HG02759 (cell line): Measurements from ENCODE around the gene CMTM8.

Experiments used
- ATAC-seq: cut with Tn5 transposase; IDR thresholded peaks from one replicate; pipeline ENCODE4 v1.9.1; 2021; ENCODE audit warnings: mild to moderate bottlenecking, moderate library complexity; ENCODE audit not compliant: unreplicated experiment

Gene CMTM8

GRCh38 chr3:32334675-32335074, 96.2 kb downstream of the CMTM8 start:
- no peak for ATAC-seq

GRCh38 chr3:32335365-32336112, 97.1 kb downstream of the CMTM8 start:
- ATAC-seq: no peak

- no peak for ATAC-seq
Measured at GRCh38 chr3:32336113-32336498, 97.6 kb downstream of the CMTM8 start.

DNA sequence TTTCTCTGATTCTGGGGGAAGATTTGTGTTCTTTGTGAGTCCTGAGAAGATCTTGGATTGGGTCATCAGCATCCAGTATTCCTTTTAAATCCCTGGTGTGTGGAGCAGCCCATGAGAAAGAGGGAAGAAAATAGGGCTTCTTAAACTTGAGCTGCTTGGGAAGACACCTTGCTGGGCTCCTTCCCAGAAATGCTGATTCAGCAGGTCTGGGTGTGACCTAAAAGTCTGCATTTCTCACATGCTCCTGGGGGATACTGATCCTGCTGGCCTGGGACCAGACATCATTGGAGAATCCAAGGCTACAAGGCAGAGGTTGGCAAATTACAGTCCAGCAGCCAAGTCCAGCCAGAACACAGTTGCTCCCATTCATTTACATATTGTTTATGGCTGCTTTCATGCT, 99.0 kb downstream of the CMTM8 start:
- ATAC-seq: no peak

- ATAC-seq: no peak
Measured at GRCh38 chr3:32340039-32340438, 101.6 kb downstream of the CMTM8 start.

GRCh38 chr3:32340611-32341365, 102.3 kb downstream of the CMTM8 start:
- no peak for ATAC-seq

DNA sequence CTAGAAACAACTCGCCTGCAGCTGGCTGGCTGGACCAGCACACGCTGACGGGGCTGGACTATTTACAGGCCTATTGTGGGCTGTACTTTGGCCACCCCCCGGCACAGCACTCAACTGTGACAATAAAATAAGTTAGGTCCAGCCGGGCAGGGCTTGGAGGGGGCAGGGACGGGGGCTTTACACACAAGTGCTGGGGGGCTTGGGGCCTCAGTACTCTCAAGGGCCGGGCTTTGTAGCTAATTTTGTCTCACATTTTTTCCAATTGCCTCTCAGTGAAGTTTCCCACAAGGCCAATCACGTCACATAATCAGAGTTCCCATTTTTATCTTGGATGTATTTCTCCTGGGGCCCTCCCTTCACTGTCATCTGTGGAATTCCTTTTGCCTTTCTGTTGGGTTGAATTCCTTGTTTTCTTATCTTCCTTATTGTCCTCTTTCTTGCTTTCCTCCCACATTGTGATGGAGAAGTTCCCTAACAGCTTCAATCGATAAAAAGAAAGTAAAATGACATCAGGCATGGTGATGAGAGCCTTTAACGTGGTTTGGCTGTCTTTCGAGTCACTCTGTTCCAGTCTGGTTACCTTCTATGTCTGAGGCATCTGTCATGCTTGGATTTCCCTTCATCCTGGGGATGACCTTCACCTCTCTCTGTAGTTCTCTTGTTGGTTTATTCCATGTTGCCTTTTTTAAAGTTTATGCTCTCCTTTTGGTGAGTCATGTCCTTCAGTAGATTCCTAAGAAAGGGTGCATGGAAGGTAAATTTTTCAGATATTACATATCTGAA, 109.1 kb downstream of the CMTM8 start:
- ATAC-seq: no peak

GRCh38 chr3:32349184-32349583, 110.7 kb downstream of the CMTM8 start:
- ATAC-seq: no peak

GRCh38 chr3:32352563-32352962, 114.1 kb downstream of the CMTM8 start:
- no peak for ATAC-seq

DNA sequence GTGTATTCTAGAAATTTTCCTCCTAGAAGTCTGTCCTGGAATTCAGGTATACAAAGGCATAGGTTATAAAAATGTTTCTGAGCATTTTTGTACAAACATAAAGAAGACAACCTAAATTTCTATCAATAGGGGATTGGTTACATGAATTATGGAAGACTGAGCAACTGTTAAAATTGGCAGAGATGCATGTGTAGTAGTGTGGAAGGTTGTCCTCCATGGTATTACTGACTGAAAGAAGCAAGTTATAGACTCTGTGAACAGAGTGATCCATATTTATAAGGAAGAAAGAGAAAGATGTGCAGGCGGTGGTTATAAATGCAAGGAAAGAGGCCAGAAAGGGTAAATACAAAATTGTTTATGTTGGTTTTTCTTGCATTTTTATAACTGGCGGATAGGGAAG, 114.9 kb downstream of the CMTM8 start:
- no peak for ATAC-seq

GRCh38 chr3:32354362-32354778, 115.9 kb downstream of the CMTM8 start:
- ATAC-seq: no peak

- no peak for ATAC-seq
Measured at GRCh38 chr3:32355751-32356291, 117.3 kb downstream of the CMTM8 start.

- no peak for ATAC-seq
Measured at GRCh38 chr3:32359766-32360492, 121.4 kb downstream of the CMTM8 start.

GRCh38 chr3:32360493-32360827, 122.0 kb downstream of the CMTM8 start:
- no peak for ATAC-seq

GRCh38 chr3:32366638-32367397, 128.3 kb downstream of the CMTM8 start:
- no peak for ATAC-seq

- no peak for ATAC-seq
Measured at GRCh38 chr3:32367442-32367841, 129.0 kb downstream of the CMTM8 start.

DNA sequence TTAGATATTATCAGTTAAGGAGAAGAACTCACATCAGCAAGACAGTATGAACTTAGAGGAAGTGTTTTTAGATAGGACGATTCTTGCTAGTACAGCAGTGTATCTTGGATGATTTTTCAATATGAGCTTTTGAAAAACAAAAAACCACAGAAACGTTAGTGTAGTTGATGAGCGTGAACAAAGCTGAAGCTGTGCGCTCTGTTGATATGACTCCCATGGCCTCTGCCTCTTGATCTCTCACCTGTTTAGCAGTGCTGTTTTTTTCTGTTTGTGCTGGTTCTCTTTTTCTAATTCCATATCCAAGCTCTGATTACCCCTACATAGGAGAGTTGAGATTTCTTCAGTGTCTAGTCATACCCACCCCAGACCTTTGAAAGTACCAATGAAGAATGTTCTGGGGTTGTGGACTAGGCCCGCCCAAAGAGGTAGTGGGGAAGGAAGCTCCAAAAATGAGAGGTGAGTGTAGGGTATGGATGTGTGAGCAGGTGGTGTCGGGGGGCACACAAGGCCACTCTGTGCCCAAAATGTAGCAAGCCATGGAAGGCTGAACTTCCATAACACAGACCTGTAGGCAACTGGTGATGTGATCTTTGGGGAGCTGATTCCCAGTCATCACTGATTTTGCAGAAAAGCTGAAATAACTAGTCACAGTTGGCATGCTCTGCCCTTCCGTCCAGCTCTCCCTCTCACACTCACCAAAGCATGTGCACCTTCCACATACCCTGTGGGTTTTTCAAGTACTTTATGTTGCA, 133.2 kb downstream of the CMTM8 start:
- no peak for ATAC-seq

DNA sequence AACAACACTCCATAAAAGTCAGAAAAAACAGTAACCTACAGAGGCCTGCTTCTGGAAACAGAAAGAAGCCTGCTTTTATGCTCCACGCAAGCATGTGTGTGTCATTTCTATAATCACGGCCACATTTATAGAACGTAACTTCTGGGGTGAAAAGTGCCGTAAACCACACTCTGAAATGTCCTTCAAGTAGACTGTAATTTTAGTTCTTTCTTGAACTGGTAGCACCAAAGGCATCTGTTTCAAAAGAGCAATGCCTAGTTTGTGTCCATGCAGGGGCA, 133.7 kb downstream of the CMTM8 start:
- no peak for ATAC-seq

DNA sequence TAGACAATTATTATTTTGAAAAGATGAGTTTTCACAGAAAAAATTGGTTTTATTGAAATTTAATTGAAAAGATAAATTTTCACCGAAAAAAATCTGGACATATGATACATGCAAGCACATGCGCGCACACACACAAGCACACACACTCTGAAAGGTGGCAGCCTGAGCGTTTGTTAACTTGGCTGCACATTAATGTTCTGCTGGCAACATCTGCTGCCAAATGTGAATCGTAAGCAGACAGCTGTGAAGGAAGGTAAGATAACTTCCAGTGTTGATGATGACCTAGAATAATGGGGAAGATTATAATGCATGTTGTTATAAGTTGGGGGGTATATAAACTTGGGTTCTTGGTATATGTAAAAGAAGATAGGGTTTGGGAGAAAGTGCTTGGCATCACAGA, 134.8 kb downstream of the CMTM8 start:
- no peak for ATAC-seq

DNA sequence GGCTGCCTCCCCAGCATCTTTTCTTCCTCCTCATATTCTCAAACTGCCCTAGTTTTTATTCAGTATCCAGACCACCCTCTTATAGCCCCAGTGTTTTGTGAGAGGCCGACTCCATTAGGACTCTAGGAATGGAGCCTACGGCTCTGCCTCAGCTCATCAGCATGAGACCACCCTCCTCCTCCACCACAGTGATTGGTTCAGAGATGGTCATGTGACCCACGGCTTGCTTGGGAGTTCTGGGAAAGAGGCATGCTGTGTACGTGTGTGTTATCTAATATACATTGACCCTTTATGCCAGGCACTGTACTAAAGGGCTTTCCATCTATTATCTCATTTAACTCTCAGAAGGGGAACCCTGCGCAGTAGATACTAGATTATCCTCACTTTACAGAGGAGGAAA, 135.4 kb downstream of the CMTM8 start:
- ATAC-seq: no peak
